ENCODE data around the gene PRKCH.

DNA sequence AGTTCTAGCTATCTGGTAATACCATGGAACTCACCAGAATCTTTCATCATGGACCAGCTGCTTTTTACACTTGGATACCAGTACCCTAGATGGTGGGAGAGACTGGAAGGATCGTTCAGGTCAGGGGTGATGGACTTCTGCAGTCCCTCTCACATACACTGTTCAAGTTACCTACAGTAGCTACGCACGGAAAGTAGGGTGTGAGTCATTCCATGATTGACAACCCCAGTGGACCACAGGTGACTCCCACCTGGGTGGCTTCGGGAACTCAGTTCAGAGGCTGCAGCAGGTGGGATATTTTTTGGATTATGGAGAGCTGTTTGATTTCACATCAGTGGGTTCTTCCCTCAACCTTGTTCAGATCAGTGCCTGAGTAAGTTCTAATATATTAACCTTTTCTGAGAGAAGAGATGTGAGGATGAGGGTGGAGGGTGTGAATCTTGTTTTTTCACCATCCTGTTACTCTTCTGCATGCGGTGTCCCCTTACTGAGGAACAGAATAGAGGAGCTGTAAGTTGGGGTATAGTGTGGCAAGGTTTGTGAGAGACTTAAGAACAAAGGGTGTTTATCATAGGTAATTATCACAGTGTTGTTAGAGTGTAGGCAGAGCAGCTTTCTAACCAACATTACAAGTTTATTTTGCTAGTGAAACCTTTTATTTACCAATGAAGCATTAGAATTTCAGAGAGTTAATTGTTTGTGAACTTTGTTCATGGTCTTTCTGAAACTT is 39.6 kb downstream of the PRKCH start:
- TF ChIP-seq, protein P1, sequence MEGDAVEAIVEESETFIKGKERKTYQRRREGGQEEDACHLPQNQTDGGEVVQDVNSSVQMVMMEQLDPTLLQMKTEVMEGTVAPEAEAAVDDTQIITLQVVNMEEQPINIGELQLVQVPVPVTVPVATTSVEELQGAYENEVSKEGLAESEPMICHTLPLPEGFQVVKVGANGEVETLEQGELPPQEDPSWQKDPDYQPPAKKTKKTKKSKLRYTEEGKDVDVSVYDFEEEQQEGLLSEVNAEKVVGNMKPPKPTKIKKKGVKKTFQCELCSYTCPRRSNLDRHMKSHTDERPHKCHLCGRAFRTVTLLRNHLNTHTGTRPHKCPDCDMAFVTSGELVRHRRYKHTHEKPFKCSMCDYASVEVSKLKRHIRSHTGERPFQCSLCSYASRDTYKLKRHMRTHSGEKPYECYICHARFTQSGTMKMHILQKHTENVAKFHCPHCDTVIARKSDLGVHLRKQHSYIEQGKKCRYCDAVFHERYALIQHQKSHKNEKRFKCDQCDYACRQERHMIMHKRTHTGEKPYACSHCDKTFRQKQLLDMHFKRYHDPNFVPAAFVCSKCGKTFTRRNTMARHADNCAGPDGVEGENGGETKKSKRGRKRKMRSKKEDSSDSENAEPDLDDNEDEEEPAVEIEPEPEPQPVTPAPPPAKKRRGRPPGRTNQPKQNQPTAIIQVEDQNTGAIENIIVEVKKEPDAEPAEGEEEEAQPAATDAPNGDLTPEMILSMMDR (conservative IDR thresholded peaks at IDR 0.05; ENCODE audit: low read length) = no peak
- no peak for TF ChIP-seq EZH2phosphoT487 (IDR thresholded peaks at IDR 0.05; ENCODE audit: borderline replicate concordance, low read depth, low read length)
